CMK (cell line): ENCODE results near the gene DNAJC4.

Experiments used
- DNase-seq: peaks from one replicate; pipeline ENCODE4 v3.0.0-alpha.2; 2010; ENCODE audit warnings: low read depth

Gene DNAJC4

GRCh38 chr11:64230171-64230984, at the start of gene DNAJC4:
DNAJC4 (plus strand) TSS chr11:64230548; CDS start chr11:64230855, 307 bp downstream.
- no peak for DNase-seq

- no peak for DNase-seq
These were observed 49.5 kb upstream of the DNAJC4 start for GRCh38 chr11:64180891-64181290.

- DNase-seq: no peak
These were observed 48.6 kb upstream of the DNAJC4 start for GRCh38 chr11:64181506-64182411.

GRCh38 chr11:64183890-64184289, 46.5 kb upstream of the DNAJC4 start:
- DNase-seq: no peak

- no peak for DNase-seq
These were observed 45.1 kb upstream of the DNAJC4 start for GRCh38 chr11:64185175-64185692.

- DNase-seq: peak; percentile 99
These were observed 44.5 kb upstream of the DNAJC4 start, which contains the start of gene STIP1 for GRCh38 chr11:64185693-64186491. STIP1 (plus strand) TSS chr11:64186171; CDS start chr11:64186262, 91 bp downstream.

GRCh38 chr11:64186492-64187165, 43.7 kb upstream of the DNAJC4 start:
- DNase-seq: no peak

GRCh38 chr11:64192434-64192833, 37.9 kb upstream of the DNAJC4 start:
- DNase-seq: no peak

GRCh38 chr11:64196626-64197025, 33.7 kb upstream of the DNAJC4 start:
- no peak for DNase-seq

GRCh38 chr11:64198511-64198910, 31.8 kb upstream of the DNAJC4 start:
- DNase-seq: no peak

- no peak for DNase-seq
These were observed 28.8 kb upstream of the DNAJC4 start for GRCh38 chr11:64201543-64201942.

- DNase-seq: no peak
These were observed 27.4 kb upstream of the DNAJC4 start for GRCh38 chr11:64202992-64203391.

GRCh38 chr11:64203421-64204079, 26.8 kb upstream of the DNAJC4 start:
- DNase-seq: no peak

- no peak for DNase-seq
These were observed 26.3 kb upstream of the DNAJC4 start for GRCh38 chr11:64204080-64204440.

- DNase-seq: peak; percentile 81
These were observed 25.8 kb upstream of the DNAJC4 start for GRCh38 chr11:64204464-64204989.

GRCh38 chr11:64206457-64207255, 23.7 kb upstream of the DNAJC4 start, which contains the start of gene FERMT3:
FERMT3 (plus strand) TSS chr11:64206721; CDS start chr11:64207365, 644 bp downstream.
- peak; percentile 88 for DNase-seq

- peak; percentile 93 for DNase-seq
These were observed 22.9 kb upstream of the DNAJC4 start for GRCh38 chr11:64207256-64208085.

GRCh38 chr11:64208086-64208795, 22.1 kb upstream of the DNAJC4 start:
- DNase-seq: no peak
